Stimulated activated CD4-positive, alpha-beta T cell treated with anti-CD3 and anti-CD28 coated beads, Interleukin-2, amount 100 ng/mL, for 4 hours (primary cell): ENCODE measurements around the gene APBA1.
"Not testable (repeated sequence)": the region's sequence is repeated elsewhere in the genome, so short reads cannot be mapped to it uniquely, and the experiment has no call there.

Experiments used
- DNase-seq: peaks from one replicate; pipeline ENCODE4 v3.0.0-alpha.2; 2020; ENCODE audit warnings: low read depth

Gene APBA1

DNA sequence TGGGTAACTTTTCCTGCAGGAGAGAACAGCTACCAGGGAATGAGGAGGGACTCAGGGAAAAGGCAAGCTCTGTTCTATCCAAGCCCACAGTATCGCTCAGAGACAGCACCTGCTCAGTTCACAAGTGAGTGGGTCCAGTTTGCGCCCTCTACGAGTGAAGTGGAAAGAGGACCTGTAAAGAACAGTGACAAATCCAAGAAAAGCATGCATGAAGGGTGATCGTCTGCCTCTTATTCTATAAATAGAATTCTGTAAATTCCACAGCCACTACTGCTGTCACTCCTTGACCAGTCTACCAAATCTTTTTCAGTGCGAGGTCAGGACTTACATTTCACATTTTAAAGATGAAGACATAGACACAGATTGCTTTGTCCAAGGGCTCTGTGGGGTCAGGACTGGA, 229.7 kb downstream of the APBA1 start:
- DNase-seq: no peak

DNA sequence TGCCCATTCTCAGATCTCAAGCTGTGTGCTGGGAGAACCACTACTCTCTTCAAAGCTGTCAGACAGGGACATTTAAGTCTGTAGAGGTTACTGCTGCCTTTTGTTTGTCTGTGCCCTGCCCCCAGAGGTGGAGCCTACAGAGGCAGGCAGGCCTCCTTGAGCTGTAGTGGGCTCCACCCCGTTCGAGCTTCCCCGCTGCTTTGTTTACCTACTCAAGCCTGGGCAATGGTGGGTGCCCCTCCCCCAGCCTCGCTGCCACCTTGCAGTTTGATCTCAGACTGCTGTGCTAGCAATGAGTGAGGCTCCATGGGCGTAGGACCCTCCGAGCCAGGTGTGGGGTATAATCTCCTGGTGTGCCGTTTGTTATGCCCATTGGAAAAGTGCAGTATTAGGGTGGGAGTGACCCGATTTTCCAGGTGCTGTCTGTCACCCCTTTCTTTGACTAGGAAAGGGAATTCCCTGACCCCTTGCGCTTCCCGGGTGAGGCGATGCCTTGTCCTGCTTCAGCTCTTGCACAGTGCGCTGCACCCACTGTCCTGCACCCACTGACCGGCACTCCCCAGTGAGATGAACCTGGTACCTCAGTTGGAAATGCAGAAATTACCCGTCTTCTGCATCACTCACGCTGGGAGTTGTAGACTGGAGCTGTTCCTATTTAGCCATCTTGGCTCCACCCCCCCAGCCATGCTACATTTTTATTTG, 231.8 kb downstream of the APBA1 start:
- not testable (repeated sequence) for DNase-seq

DNA sequence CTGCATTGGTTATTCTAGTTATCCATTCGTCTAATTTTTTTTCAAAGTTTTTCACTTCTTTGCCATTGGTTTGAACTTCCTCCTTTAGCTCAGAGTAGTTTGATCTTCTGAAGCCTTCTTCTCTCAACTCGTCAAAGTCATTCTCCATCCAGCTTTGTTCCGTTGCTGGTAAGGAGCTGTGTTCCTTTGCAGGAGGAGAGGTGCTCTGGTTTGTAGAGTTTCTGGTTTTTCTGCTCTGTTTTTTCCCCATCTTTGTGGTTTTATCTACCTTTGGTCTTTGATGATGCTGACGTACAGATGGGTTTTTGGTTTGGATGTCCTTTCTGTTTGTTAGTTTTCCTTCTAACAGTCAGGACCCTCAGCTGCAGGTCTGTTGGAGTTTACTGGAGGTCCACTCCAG, 232.5 kb downstream of the APBA1 start:
- not testable (repeated sequence) for DNase-seq

DNA sequence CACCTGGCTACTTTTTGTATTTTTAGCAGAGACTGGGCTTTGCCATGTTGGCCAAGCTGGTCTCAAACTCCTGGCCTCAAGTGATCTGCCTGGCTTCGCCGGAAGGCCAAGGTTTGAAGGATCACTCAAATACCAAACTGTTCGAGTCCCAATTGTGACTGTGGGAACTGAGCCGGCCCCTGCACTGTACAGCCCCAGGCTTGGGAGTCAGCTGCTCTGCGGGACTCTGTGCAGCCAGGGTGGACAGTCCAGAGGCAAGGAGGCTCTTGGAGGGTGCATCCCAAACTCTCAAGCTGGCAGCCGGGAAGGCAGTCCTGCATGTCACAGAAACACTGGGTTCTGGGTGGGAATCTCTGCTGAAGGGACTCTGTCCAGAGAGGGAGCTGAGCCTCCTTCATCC, 238.2 kb downstream of the APBA1 start:
- DNase-seq: no peak

DNA sequence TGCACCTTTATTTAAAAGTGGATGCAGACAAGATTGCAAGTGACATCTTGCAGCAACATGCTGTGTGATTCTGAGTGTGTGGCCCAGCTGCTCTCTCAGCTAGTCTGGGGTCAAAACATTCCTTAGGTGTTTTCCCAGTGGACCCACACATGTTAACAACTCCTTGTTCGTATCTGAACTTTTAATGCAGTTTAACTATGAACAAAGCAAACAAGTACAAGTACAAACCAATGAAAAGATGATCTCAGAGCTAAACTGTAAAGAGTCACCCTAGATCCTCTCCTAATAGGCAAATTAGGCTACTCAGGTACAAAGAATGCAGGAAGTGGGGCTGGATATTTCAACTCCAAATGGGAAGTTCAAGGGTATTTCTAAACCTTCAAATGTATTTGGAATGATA, 238.8 kb downstream of the APBA1 start:
- DNase-seq: no peak

DNA sequence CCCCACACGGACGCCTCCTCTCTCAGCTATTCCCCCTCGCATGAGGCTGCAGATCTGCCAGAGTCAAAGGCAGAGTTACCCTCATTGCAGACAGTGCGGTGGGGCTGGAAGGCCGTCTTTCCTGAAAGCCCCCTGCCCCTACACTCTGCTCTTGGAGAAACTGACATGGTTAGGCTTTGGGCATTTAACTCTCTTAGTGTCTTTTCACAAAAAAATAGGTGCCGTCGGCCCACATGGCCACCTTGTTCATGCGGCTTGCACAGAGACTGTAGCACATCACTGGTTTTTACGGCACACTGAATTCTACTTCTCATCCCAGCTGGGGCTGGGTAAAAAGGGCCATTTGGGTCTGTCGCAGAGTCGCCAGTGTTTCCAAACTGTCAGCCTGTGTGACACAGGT, 239.5 kb downstream of the APBA1 start:
- DNase-seq: no peak

DNA sequence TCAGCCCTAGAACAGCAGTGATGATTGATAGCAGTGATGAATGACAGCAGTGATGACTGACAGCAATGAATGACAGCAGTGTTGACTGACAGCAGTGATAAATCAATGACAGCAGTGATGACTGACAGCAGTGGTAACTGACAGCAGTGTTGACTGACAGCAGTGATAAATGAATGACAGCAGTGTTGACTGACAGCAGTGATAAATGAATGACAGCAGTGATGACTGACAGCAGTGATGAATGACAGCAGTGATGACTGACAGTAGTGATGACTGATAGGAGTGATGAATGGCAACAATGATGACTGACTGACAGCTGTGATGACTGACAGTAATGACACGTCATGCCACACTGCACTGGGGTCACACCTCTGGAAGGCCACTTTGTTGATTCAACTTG, 240.4 kb downstream of the APBA1 start:
- no peak for DNase-seq

DNA sequence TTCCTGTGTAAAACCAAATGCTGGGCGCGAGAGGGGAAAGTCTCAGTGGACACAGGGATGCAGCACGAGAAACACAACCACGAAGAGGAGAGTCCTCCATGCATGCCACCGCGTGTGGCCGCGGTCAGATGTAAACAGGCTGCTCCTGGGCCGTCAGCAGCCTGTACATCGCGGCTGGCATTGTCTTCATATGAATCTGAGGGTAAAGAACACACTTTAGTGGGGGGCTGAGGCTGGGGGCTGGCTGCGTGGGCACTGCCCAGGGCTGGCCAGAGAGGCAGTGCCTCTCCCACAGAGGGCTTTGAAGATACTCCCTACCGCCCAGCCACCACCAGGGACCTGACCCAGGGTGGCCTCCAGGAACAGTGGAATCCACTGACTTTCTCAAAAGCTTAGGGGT, 241.0 kb downstream of the APBA1 start:
- DNase-seq: no peak

DNA sequence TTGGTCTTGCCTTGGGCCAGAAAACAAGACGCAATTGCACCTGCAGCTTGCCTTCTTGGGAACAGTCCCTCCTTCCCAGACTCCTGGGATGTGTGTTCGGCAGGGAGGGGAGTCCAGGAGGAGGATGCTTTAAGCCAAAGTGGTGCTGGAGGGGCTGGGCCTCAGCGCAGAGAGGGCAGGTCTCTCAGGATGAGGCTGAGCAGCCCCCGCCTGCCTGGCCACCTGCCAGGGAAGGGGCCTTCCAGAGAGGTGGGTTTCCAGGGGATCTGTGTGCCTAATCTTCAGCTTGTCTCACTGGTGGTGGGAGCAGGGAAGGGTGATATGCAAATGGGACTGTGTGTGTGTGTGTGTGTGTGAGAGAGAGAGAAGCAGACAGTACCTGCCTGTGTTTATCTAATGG, 242.0 kb downstream of the APBA1 start:
- DNase-seq: no peak

DNA sequence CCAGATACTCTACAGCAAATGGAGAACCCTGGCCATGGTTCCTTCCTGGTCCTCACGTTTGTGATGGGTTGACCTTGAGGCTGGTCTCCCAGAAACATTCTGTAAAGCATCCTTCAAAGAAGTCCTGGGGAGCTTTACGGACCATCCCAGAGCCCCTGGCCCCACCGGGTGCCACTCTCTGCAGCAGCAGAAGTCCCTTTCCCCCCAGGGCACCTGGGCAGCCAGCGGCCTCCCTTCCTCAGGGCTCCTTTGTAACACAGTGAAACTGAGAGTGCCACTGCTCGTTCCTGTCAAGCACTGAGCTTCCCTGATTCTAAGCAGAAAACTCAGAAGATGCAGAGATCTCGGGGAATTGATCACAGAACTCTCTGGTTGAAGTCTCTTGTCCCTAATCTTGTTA, 242.9 kb downstream of the APBA1 start:
- DNase-seq: no peak

DNA sequence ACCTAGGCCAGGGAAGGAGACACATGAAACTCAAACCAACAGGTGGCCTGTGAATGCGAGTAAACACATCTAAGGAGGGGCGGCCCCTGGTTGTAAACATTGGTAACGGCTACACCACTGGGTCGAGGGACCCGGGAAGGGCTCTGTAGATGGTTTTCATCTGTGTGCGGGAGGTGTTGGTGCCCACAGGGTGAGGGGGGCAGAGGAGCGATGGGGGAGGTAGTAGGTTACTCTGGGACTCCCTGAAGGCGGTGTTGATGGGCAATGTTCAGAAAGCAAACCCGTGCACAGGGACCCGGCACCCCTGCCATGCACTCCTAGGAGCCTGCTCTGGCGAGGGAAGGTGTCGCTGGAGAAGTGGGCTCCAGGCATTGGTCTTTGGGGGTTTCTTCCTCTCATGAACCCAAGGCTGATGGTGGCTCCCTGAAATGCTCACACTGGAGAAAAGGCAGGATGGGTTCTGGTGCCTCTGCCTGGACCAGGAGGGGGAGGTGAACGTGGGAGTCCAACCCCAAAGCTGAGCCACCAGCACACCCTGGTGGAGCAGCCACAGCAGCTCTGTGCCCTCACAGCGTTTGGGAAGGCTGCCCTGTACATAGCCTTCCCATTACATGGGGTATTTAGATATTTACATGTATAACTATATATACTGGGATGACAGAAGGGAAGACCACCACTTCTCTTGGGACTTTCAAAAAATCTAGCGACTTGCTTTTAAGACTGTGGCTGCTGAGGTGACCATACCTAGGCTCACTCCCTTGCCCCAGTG, 244.0 kb downstream of the APBA1 start:
- no peak for DNase-seq

DNA sequence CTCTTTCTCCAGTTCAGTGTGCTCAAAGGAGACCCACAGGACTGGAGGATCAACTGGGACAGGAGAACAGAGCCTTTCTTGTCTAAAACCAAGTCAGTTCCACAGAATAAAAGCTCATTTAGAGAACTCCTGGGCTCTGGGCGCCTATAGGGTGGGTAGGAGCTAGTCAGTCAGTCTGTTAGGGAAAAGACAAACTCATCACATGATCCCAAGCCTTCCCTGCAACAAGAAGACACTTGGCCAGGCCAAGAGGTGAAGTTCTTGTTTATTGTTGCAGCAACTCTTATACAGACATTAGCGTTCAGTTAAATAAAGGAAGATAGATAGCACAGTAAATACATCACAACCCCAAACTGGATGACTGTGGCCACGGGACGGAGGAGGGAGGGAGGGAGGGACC, 244.9 kb downstream of the APBA1 start:
- no peak for DNase-seq

DNA sequence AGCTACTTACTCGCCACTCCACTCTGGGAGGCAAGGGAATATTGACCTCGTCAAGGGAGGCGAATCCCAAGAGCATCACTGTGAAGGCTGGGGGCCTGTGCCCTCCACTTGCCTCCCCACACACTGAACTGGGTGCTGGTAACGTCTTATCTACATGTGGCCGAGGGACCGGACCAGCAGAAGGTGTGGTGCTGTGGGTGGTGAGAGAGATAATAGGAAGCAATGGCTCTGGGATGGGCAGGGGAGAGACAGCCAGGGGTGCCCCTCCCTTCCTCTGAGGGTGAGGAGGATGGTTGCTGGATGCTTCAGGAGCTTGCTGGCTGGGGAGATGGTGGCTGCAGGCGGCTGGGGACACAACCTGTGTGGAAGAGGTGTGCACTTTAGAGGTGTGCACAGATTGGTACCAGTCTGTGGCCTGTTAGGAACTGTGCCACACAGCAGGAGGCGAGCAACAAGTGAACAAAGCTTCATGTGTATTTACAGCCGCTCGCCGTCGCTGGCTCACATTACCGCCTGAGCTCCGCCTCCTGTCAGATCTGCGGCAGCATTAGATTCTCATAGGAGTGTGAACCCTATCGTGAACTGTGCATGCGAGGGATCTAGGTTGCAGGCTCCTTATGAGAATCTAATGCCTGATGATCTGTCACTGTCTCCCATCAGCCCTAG, 246.9 kb downstream of the APBA1 start:
- no peak for DNase-seq

DNA sequence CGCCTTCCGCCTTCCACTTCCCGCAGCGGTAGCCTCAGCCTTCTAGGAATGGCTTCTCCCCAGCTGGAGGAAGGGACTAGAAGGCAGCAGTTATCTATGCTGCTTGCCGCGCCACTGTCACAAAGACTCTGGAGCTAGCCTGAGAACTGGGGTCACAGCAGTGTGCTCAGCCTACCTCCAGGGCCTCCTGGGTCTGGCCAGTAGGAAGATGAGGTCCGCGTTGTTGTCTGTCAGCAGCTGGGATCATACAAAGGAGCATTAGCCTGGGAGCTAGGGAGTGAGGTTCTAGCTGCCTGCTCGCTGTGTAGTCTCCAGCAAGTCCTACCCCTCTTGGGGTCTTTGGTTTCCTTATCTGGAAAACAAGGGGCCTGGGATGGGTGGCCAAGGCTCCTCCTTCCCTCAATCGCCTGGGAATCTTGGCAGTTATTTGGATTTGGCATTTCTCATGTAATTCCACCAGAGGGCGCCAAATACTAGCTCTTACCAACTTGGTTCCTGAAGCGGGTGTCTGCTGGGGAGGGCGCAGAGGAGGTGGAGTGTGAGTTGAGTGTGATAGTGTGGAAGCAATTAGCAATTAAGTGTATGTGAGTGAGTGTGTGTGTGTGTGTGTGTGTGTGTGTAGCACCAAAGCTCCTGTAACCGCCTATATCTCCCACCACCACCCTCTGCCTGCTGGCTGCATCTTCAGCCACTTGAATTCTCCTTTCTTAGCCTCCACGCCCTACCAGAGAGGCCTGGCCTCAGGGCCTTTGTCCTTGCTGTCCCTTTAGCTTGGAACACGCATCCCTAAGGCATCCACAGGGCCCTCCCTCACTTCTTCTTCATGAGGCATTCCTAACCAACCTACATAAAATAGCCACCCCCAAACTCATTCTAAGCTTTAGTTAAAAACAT, 250.0 kb downstream of the APBA1 start:
- DNase-seq: no peak

DNA sequence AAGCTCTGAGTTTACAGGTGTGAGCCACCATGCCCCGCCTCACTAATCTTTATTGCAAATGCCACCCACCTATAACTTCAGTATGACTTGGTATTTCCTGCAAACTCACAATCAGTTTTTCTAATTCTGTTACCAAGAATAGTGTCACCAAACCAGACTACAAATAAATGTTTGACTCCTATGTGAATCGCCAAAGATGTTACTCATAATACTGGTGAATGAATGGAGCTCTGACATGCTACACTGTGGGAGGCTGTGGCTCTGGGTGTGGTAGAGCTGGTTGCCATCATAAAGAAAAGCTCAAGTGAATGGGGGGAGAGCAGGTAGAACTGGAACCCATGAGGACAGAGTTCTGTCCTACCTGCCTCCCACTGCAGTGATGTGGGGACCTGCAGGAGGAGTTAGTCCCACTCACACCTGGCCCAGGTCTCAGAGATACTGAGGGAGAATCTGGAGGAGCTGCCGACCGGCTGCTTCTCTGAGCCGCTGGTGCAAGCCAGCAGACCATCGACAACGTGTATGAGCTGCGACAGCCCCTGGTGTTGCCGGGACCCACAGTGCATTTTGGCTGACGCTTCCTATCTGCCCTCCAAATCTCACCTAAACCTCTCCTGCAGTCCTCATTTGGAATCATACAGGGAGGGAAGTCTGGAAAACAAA, 251.4 kb downstream of the APBA1 start:
- no peak for DNase-seq

DNA sequence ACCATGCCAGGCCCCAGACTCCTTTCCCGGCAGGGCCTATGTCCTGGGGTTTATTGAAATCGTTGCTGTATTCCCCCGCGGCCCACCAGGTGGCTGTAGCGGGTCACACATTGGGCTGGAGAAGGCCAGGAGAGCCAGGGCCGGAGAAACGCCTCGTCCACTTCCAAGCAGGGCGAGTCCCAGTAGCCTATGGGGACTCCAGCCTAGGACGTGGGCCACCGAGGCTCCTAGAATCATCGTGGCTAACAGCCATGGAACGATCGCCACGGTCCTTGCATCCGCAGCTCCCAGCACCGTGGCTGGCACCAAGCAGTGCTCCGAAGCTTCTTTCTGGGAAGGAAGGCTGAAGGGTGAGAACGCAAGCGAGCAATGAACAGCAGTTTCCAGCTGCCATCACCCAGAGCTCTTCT, 259.4 kb downstream of the APBA1 start:
- no peak for DNase-seq

DNA sequence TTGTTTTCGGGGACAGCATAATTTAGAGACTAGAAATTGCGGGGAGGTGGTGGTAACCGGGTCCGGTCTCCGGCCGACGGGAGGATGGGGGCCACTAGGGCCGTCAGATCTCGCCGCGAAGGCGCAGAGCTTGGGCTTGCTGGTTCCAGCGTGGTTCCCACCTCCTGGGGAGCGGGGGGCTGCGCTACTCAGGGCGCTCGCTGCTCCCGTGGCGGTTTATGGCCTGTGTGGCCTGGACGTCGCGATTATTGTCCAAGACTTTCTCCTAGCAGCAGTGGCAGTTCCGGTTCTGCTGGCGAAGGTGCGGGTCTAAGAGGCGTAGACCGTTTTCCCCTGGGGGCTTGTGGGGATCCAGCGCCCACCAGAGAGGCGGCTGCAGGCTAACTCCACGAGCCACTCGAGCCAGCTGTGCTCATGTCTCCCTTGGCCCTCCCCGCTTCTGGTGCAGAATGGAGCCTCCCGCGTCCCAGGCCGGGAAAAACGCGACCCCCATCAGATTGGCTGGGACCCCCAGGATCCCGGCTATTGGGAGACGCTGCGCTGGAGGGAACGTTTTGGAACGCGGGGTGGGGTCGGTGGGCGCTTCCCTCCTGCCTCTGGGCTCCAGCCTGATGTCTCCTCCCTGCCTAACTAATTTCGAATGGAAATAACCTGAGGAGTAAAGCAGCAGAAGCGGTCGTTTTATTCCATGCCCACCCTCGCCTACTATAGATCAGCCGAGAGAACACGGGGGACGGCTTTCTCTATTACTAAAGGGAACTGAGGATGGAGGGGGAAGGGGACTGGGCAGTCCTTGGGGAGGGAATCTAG, 260.0 kb downstream of the APBA1 start:
- DNase-seq: no peak

DNA sequence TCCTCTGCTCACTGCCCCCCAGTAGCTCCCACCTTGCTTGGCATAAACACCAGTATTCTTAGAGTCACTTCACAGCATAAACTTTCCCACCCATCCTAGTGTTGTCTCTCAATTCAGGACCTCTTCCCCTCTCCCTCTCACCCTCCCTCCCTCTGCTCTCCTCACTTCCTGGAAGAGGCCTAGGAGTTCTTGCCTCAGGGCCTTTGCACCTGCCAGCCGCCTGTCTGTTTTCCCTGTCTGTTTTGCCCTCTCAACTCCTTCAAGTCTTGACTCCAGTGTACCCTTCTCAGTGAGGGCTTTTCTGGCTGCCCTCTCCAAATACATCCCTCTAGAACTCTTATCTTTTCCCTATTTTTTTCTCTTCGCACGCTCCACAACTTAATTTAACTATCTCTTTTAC, 260.9 kb downstream of the APBA1 start:
- no peak for DNase-seq

DNA sequence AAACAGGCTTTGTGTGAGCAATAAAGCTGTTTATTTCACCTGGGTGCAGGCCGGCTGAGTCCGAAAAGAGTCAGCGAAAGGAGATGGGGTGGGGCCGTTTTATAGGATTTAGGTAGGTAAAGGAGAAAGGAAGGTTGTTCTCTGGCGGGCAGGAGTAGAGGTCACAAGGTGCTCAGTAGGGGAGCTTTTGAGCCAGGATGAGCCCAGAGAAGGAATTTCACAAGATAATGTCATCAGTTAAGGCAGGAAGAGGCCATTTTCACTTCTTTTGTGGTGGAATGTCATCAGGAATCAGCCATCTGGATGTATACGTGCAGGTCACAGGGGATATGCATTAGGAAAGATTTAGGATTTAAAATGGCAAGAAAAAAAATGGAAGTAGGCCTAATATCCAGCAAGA, 262.2 kb downstream of the APBA1 start:
- not testable (repeated sequence) for DNase-seq

DNA sequence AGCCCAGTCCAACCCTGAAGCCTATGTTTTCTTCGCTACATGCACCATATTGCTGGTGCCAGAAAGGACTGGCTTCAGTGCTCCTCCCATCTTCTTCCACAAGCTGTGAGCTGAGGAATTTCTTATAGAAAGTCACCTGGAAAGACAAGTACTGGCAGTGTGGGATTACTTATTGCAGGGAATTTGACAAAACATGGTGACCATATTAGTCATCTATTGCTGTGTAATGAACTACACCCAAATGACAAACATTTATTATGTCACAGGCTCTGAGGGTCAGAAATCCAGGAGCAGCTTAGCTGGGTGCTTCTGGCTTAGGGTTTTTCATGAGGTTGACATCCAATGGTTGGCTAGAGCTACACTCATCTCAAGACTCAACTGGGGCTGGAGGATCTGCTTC, 271.7 kb downstream of the APBA1 start:
- DNase-seq: no peak
